Fibroblast of lung (primary cell): ENCODE data around the gene PSMC4. TPM values are rescaled to one million over a fixed set of nuclear protein-coding genes. Genes with fewer than 3 reads are reported as not detected.

ENCODE experiments used
- DNase-seq, 2 donors: peaks; one replicate each; pipeline versions ENCODE4 v3.0.0 to v3.0.0-alpha.2; 2010; ENCODE audit warnings: low read depth in 2 of 2
- H2AFZ ChIP-seq: 2 replicates; pipeline ENCODE4 v1.5.1; 2012; ENCODE audit warnings: low read length, control low read depth, inconsistent platforms
- H3K27ac ChIP-seq: 2 replicates; pipeline ENCODE4 v1.5.1; 2011; ENCODE audit warnings: low read length, control low read depth; ENCODE audit not compliant: insufficient read depth
- H3K27me3 ChIP-seq: 2 replicates; pipeline ENCODE4 v1.5.1; 2011; ENCODE audit warnings: mild to moderate bottlenecking, low read length; ENCODE audit not compliant: control insufficient read depth, insufficient read depth
- H3K36me3 ChIP-seq: 2 replicates; pipeline ENCODE4 v1.5.1; 2011; ENCODE audit warnings: low read length; ENCODE audit not compliant: control insufficient read depth, insufficient read depth
- H3K4me1 ChIP-seq: 2 replicates; pipeline ENCODE4 v1.5.1; 2011; ENCODE audit warnings: low read length; ENCODE audit not compliant: control insufficient read depth, insufficient read depth; ENCODE audit errors: extremely low read depth
- H3K4me2 ChIP-seq: 2 replicates; pipeline ENCODE4 v1.5.1; 2011; ENCODE audit warnings: low read length, control low read depth; ENCODE audit not compliant: insufficient read depth; ENCODE audit errors: extremely low read depth
- H3K4me3 ChIP-seq, 4 experiments: fragments of 200-600 bp in 1 of 4; sonication (generic) in 1 of 4; replicated peaks in 1 of 4; 2 replicates each; pipeline ENCODE4 v1.5.1; 2011 to 2016; ENCODE audit warnings: low read length in 4 of 4, low read depth in 3 of 4, mild to moderate bottlenecking in 3 of 4, control low read depth in 2 of 4, inconsistent platforms in 1 of 4, mixed read lengths in 1 of 4; ENCODE audit not compliant: insufficient read depth in 1 of 4; ENCODE audit errors: control extremely low read depth in 1 of 4
- H3K79me2 ChIP-seq: 2 replicates; pipeline ENCODE4 v1.5.1; 2012; ENCODE audit warnings: mild to moderate bottlenecking, low read length, inconsistent platforms; ENCODE audit not compliant: control insufficient read depth, insufficient read depth
- H3K9ac ChIP-seq: 2 replicates; pipeline ENCODE4 v1.5.1; 2011; ENCODE audit warnings: mild to moderate bottlenecking, low read length, control low read depth; ENCODE audit not compliant: insufficient read depth
- H3K9me3 ChIP-seq: 2 replicates; pipeline ENCODE4 v1.5.1; 2012; ENCODE audit warnings: low read depth, low read length; ENCODE audit not compliant: control insufficient read depth, insufficient read depth
- H4K20me1 ChIP-seq: 2 replicates; pipeline ENCODE4 v1.5.1; 2011; ENCODE audit warnings: low read length; ENCODE audit not compliant: control insufficient read depth, insufficient read depth; ENCODE audit errors: extremely low read depth
- EZH2 ChIP-seq: IDR thresholded peaks from 2 replicates; pipeline ENCODE4 v1.5.1; 2012; ENCODE audit warnings: low read length, control low read depth, mild to moderate bottlenecking; ENCODE audit errors: missing control alignments
- polyA plus RNA-seq, 2 donors: library from polyadenylated mRNA; depleted of rRNA in 1 of 2; stranded (reverse) in 1 of 2; unstranded in 1 of 2; fragments of >200 nt; gene quantifications; 2 replicates each; pipeline ENCODE4 v1.2.1, GENCODE V29; 2011 to 2012; ENCODE audit warnings: missing spikeins in 1 of 2
- total RNA-seq: library from RNA; depleted of rRNA; stranded (reverse); fragments of >200 nt; gene quantifications from 2 replicates; pipeline ENCODE4 v1.2.1, GENCODE V29; 2014
- TF ChIP-seq, protein P1 (sequence below), 2 donors: IDR thresholded peaks in 1 of 2; conservative IDR thresholded peaks in 1 of 2; 1 replicate in 1 of 2; 2 replicates in 1 of 2; pipeline ENCODE4 v1.5.1; 2011 to 2012; ENCODE audit warnings: low read length in 2 of 2, control low read depth in 1 of 2, inconsistent platforms in 1 of 2, low read depth in 1 of 2, mild to moderate bottlenecking in 1 of 2

Gene PSMC4
- total and polyA plus RNA-seq, 2 donors (not counting 1 experiment from before 2014, with no cell fraction given): 75.1 to 76.0 TPM

DNA sequence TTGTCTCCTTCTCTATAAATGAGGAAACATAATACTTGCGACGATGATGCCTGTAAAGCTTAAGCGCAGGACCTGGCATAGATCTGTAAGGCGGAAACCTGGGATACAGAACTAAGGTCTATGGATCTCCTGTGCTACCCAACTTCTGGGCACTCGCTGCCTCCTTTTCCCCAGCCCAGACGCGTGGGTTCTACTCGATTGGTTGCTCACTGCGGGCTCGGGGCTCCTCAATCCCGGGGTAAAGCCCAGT lies 615 bp upstream of the PSMC4 start:
- peak overlapping the region; percentile 74 for H3K4me2 ChIP-seq
- H3K27me3 ChIP-seq: no peaks in the 10 kb centered on the region
- H3K4me1 ChIP-seq: no peaks in the 10 kb centered on the region
- peak overlapping the region; percentile 78 for H2AFZ ChIP-seq
- peak overlapping the region; percentile 95 for H3K27ac ChIP-seq
- TF ChIP-seq, protein P1, sequence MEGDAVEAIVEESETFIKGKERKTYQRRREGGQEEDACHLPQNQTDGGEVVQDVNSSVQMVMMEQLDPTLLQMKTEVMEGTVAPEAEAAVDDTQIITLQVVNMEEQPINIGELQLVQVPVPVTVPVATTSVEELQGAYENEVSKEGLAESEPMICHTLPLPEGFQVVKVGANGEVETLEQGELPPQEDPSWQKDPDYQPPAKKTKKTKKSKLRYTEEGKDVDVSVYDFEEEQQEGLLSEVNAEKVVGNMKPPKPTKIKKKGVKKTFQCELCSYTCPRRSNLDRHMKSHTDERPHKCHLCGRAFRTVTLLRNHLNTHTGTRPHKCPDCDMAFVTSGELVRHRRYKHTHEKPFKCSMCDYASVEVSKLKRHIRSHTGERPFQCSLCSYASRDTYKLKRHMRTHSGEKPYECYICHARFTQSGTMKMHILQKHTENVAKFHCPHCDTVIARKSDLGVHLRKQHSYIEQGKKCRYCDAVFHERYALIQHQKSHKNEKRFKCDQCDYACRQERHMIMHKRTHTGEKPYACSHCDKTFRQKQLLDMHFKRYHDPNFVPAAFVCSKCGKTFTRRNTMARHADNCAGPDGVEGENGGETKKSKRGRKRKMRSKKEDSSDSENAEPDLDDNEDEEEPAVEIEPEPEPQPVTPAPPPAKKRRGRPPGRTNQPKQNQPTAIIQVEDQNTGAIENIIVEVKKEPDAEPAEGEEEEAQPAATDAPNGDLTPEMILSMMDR (conservative IDR thresholded peaks at IDR 0.05 in 1 of 2, IDR thresholded peaks at IDR 0.05 in 1 of 2; ENCODE audit: low read depth in 1 of 2, low read length in 2 of 2): no peak
- no peak for TF ChIP-seq EZH2
- DNase-seq: no peak
- peak overlapping the region; percentile 63 for H3K9ac ChIP-seq
- peak overlapping the region; percentile 49 to 99 (median 80) for H3K4me3 ChIP-seq
- peaks cover 19% of the 10 kb centered on the region for H3K79me2 ChIP-seq
- no peaks in the 10 kb centered on the region for H4K20me1 ChIP-seq
- no peaks in the 10 kb centered on the region for H3K9me3 ChIP-seq
- peaks cover 13% of the 10 kb centered on the region for H3K36me3 ChIP-seq

DNA sequence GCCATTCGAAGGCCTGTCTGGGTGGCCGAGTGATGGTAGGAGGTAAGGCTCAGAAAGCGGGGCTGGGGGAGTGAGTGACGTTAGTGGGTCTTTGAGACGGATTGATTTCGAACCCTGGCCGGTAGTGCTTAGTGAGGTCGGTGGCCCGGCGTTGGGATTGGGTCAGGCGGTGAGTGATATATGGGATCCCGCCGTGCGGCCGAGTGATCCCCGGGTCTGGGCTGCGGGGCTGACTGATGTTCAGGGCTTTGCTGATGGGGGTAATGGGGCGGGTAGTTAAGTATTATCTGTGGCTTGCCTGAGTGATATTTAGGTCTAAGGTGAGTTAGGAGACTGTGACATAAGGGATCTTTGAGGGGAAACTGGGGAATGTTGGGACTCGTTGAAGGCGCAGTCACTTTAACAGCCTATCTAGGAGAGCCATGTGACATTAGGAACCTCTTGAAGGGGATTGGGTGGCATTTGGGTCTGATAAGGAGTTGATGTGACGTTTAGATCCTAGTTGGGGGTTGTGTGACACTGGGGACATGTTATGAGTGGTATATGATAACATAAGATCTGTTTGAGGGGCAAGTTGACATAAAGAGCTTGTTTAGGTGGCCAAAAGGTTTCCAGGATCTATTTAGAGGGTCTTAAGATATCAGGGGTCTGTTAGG lies 543 bp downstream of the PSMC4 start:
- Histone ChIP-seq H3K9me3 (no peaks in the 10 kb centered on the region), H3K4me3 (peak overlapping the region; percentile 89 to 99 (median 93)), H3K27ac (peak overlapping the region; percentile 95), H3K79me2 (peaks cover 19% of the 10 kb centered on the region), H3K9ac (peak overlapping the region; percentile 87), H3K27me3 (no peaks in the 10 kb centered on the region), H2AFZ (peak overlapping the region; percentile 56), H3K36me3 (peaks cover 13% of the 10 kb centered on the region), H3K4me1 (no peaks in the 10 kb centered on the region), H4K20me1 (no peaks in the 10 kb centered on the region), H3K4me2 (peak overlapping the region; percentile 93)
- DNase-seq: no peak
- no peak for TF ChIP-seq EZH2
- TF ChIP-seq, protein P1 (conservative IDR thresholded peaks at IDR 0.05 in 1 of 2, IDR thresholded peaks at IDR 0.05 in 1 of 2; ENCODE audit: low read depth in 1 of 2, low read length in 2 of 2): no peak

DNA sequence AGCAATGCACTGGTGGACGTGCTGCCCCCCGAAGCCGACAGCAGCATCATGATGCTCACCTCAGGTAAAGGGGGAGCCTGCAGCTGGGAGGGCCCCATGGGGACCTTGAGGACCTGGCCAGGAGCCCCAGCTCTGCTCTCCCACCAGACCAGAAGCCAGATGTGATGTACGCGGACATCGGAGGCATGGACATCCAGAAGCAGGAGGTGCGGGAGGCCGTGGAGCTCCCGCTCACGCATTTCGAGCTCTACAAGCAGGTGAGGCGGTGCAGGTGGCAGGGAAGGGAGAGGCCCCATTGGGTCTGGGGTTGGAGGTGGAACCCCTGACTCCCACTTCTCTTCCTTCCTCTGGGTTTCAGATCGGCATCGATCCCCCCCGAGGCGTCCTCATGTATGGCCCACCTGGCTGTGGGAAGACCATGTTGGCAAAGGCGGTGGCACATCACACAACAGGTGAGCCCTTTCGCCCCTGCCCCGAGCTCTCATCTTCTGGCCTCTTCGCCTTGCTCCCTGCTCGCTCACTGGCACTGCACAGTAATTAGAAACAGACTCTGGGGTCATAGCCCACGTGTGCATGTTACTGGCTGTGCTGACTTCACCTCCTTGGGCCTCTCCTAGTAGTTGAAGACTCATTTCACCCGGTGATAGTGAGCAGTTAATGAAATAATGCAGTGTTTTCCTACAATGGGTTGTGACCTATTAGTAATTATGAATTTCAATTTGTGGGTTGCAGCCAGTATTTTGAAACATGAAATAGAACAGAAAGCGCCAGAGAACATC lies 3.6 kb downstream of the PSMC4 start:
- H3K27me3 ChIP-seq: no peaks in the 10 kb centered on the region
- peaks cover 19% of the 10 kb centered on the region for H3K79me2 ChIP-seq
- no peaks in the 10 kb centered on the region for H4K20me1 ChIP-seq

More for the DNA sequence above, 3.6 kb downstream of the PSMC4 start:
- no peak overlapping the region for H3K27ac ChIP-seq
- no peak overlapping the region for H3K4me3 ChIP-seq
- peaks cover 18% of the 10 kb centered on the region for H3K36me3 ChIP-seq
- no peaks in the 10 kb centered on the region for H3K9me3 ChIP-seq
- H3K4me1 ChIP-seq: no peaks in the 10 kb centered on the region
- no peak overlapping the region for H2AFZ ChIP-seq
- DNase-seq: no peak
- H3K4me2 ChIP-seq: no peak overlapping the region
- no peak for TF ChIP-seq EZH2
- TF ChIP-seq, protein P1 (conservative IDR thresholded peaks at IDR 0.05 in 1 of 2, IDR thresholded peaks at IDR 0.05 in 1 of 2; ENCODE audit: low read depth in 1 of 2, low read length in 2 of 2): no peak
- no peak overlapping the region for H3K9ac ChIP-seq
